G401.6 (cell line): ENCODE data around the gene COQ3.

ENCODE experiments used
- FAIRE-seq: peaks from 2 replicates; lab custom pipeline; 2012; peaks lifted over from hg19 to GRCh38; lab: Jason Lieb, UNC

The COQ3 gene

DNA sequence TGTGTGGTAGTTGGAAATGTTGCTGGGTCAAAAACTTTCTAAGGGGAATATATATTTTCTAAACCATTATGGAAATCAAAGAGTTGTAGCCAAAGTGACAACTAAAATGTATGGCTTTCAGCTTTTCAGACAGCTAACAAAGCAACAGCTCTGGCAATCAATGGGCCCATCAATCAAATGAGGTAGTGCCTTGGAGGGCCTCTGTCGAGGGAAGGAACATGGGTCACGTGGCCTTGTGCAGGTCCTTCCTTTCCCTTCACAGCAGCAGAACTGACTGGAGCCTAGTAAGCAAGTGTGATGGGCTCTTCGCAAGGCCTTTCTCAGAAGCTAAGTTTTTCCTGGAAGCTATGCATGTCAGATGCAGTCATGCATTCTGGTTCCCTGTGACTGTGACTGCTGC lies 62.5 kb downstream of the COQ3 start:
- FAIRE-seq, result no peak

- FAIRE-seq, result peak; percentile 68
Measured at GRCh38 chr6:99330159-99330558, 63.8 kb downstream of the COQ3 start.

- FAIRE-seq, result no peak
Measured at GRCh38 chr6:99324996-99325395, 69.0 kb downstream of the COQ3 start.
